GM21825 (cell line): ENCODE results near the gene LRRC49.
"Not testable (repeated sequence)": the region's sequence is repeated elsewhere in the genome, so short reads cannot be mapped to it uniquely, and the experiment has no call there.

ENCODE experiments used
- ATAC-seq: cut with Tn5 transposase; IDR thresholded peaks from one replicate; pipeline ENCODE4 v1.9.1; 2021; ENCODE audit warnings: mild to moderate bottlenecking, moderate library complexity; ENCODE audit not compliant: unreplicated experiment

Gene LRRC49

GRCh38 chr15:70922119-70922518, 29.5 kb downstream of the LRRC49 start:
- no peak for ATAC-seq

- ATAC-seq, result no peak
Measured at GRCh38 chr15:70923311-70924080, 30.9 kb downstream of the LRRC49 start.

GRCh38 chr15:70926914-70927313, 34.3 kb downstream of the LRRC49 start:
- not testable (repeated sequence) for ATAC-seq

GRCh38 chr15:70931821-70932220, 39.2 kb downstream of the LRRC49 start:
- no peak for ATAC-seq

GRCh38 chr15:70932397-70932796, 39.8 kb downstream of the LRRC49 start:
- no peak for ATAC-seq

- no peak for ATAC-seq
Measured at GRCh38 chr15:70933411-70933810, 40.8 kb downstream of the LRRC49 start.

- no peak for ATAC-seq
Measured at GRCh38 chr15:70935631-70936030, 43.0 kb downstream of the LRRC49 start.

GRCh38 chr15:70936326-70936725, 43.7 kb downstream of the LRRC49 start:
- ATAC-seq, result no peak

GRCh38 chr15:70943285-70943684, 50.7 kb downstream of the LRRC49 start:
- not testable (repeated sequence) for ATAC-seq

GRCh38 chr15:70947351-70948335, 55.0 kb downstream of the LRRC49 start:
- ATAC-seq, result no peak

GRCh38 chr15:70950953-70951352, 58.3 kb downstream of the LRRC49 start:
- no peak for ATAC-seq

- ATAC-seq, result no peak
Measured at GRCh38 chr15:70954171-70954570, 61.5 kb downstream of the LRRC49 start.

- no peak for ATAC-seq
Measured at GRCh38 chr15:70954733-70955132, 62.1 kb downstream of the LRRC49 start.

- no peak for ATAC-seq
Measured at GRCh38 chr15:70955151-70955550, 62.5 kb downstream of the LRRC49 start.

GRCh38 chr15:70956201-70956995, 63.8 kb downstream of the LRRC49 start:
- ATAC-seq, result no peak

GRCh38 chr15:70962084-70962483, 69.5 kb downstream of the LRRC49 start:
- ATAC-seq, result no peak

GRCh38 chr15:70963199-70963598, 70.6 kb downstream of the LRRC49 start:
- ATAC-seq, result no peak

GRCh38 chr15:70964058-70964457, 71.4 kb downstream of the LRRC49 start:
- no peak for ATAC-seq

- no peak for ATAC-seq
Measured at GRCh38 chr15:70964686-70965085, 72.1 kb downstream of the LRRC49 start.

- ATAC-seq, result no peak
Measured at GRCh38 chr15:70967646-70968045, 75.0 kb downstream of the LRRC49 start.
